ENCODE measurements around the gene LAMC3. TPM values are rescaled to one million over a fixed set of nuclear protein-coding genes. Genes with fewer than 3 reads are reported as not detected.

LAMC3 gene
- polyA plus RNA-seq, 1 donor from 2014 or later = 0.04 TPM

DNA sequence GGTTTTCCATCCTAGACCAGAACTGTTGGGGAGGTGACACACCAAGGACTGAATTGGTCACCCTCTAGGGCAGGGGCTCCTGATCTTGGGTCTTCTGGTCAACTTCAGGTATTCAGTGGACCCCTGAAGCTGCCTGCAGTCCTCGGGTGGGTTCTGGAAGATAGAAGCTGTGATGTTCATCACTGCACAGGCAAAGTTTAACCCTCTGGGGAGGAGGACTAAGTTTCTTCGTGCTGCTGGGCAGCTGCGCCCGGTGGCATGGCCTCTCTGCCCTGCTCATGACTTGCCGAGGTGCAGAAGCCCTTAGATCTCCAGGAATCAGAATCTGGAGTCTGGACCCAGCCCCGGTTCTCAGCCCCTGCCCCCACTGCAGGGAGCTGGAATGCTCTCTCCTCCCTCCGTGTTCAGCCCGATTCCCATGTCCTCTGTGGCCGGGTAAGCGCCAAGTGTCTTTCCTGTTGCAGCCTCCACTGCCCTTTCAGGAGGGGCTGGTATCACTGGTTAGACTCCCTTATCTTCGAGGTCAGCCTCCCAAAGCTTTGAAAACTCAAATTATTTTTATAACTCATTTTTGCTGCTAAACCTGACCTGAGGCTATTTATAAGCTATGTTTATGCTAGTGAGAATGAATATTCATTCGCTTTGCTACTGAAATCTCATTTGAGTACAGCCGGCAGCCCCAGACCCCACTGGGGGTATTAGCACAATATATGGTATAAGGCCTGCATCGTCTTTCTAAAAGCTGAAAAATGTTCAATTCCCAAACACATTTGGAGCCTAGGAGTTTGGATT, 1.7 kb downstream of the LAMC3 start:
- no peak for TF ChIP-seq CTCF (IDR thresholded peaks at IDR 0.05; ENCODE audit: poor library complexity, severe bottlenecking)
- TF ChIP-seq MXI1 (conservative IDR thresholded peaks at IDR 0.05; ENCODE audit: poor library complexity, severe bottlenecking) = no peak
- TF ChIP-seq REST (IDR thresholded peaks at IDR 0.05; ENCODE audit: borderline replicate concordance) = no peak
- no peak for TF ChIP-seq POLR2AphosphoS5 (IDR thresholded peaks at IDR 0.05)
- TF ChIP-seq SMC3 (conservative IDR thresholded peaks at IDR 0.05; ENCODE audit: poor library complexity) = no peak
- TF ChIP-seq EP300 (conservative IDR thresholded peaks at IDR 0.05; ENCODE audit: poor library complexity, severe bottlenecking) = no peak
- TF ChIP-seq TAF1 (IDR thresholded peaks at IDR 0.05; ENCODE audit: low read depth) = no peak
- TF ChIP-seq RAD21 (conservative IDR thresholded peaks at IDR 0.05) = no peak
- no peak for TF ChIP-seq EZH2 (IDR thresholded peaks at IDR 0.05; ENCODE audit: borderline replicate concordance, insufficient read depth, low read length, poor library complexity, severe bottlenecking)
- Histone ChIP-seq H3K4me3 (ENCODE audit: low read length) (no peak overlapping the region), H3K9ac (ENCODE audit: low read length) (no peak overlapping the region), H3K9me3 (ENCODE audit: low read length) (no peaks in the 10 kb centered on the region), H3K27me3 (ENCODE audit: insufficient read depth, low read depth, low read length) (peaks cover 31% of the 10 kb centered on the region), H3K27ac (ENCODE audit: low read length) (no peak overlapping the region), H3F3A (ENCODE audit: insufficient read depth, low read length, poor library complexity, severe bottlenecking) (no peaks in the 10 kb centered on the region), H4K20me1 (ENCODE audit: insufficient read depth) (no peaks in the 10 kb centered on the region), H3K4me2 (ENCODE audit: low read length) (no peak overlapping the region), H3K9me2 (ENCODE audit: insufficient read depth, low read length) (no peaks in the 10 kb centered on the region), H3K36me3 (ENCODE audit: insufficient read depth, low read length) (no peaks in the 10 kb centered on the region), H2AFZ (ENCODE audit: low read depth, low read length) (no peak overlapping the region), H3K79me2 (replicated peaks; ENCODE audit: insufficient read depth, low read length) (no peaks in the 10 kb centered on the region)

DNA sequence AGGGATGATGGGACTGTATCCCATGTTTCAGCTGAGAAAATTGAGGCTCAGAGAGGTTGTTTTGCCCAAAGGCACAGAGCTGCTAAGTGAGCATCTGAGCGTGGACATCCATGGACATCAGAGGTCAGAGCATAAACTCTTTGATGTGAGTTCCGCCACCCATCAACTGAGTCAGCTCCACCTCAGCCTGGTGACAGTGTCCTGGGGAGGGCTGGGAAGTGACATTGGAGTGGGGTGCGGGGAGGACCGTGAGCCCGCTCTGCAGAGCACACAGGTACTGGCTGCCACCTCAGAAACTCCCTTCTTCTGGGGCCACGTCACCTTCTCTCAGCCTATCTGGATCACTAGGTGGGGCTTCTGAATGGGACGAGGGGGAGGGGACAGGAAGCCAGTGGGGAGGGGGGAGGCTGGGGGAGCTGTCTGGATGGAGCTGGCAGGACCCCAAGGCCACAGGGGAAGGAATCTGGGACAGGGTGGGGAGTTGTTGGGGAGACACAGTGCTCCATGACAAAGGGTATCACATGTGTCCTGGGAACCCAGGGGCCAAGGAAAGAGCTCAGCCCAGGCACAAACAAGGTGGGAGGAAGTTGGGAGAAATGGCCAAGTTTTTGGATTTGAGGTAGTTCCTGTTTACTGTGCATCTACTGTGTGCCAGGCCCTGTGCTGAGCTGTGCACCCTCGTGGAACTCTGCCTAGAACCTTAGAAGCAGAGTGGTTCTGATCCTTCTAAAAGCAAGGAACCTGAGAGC, 2.5 kb downstream of the LAMC3 start:
- Histone ChIP-seq H4K20me1 (ENCODE audit: insufficient read depth) (no peaks in the 10 kb centered on the region), H3K9ac (ENCODE audit: low read length) (no peak overlapping the region), H2AFZ (ENCODE audit: low read depth, low read length) (no peak overlapping the region), H3K4me2 (ENCODE audit: low read length) (no peak overlapping the region), H3F3A (ENCODE audit: insufficient read depth, low read length, poor library complexity, severe bottlenecking) (no peaks in the 10 kb centered on the region), H3K9me3 (ENCODE audit: low read length) (no peaks in the 10 kb centered on the region), H3K79me2 (replicated peaks; ENCODE audit: insufficient read depth, low read length) (no peaks in the 10 kb centered on the region), H3K27ac (ENCODE audit: low read length) (no peak overlapping the region), H3K27me3 (ENCODE audit: insufficient read depth, low read depth, low read length) (peaks cover 31% of the 10 kb centered on the region), H3K36me3 (ENCODE audit: insufficient read depth, low read length) (no peaks in the 10 kb centered on the region), H3K9me2 (ENCODE audit: insufficient read depth, low read length) (no peaks in the 10 kb centered on the region), H3K4me3 (ENCODE audit: low read length) (no peak overlapping the region)
- no peak for TF ChIP-seq EZH2 (IDR thresholded peaks at IDR 0.05; ENCODE audit: borderline replicate concordance, insufficient read depth, low read length, poor library complexity, severe bottlenecking)
- TF ChIP-seq MXI1 (conservative IDR thresholded peaks at IDR 0.05; ENCODE audit: poor library complexity, severe bottlenecking) = no peak
- no peak for TF ChIP-seq TAF1 (IDR thresholded peaks at IDR 0.05; ENCODE audit: low read depth)
- TF ChIP-seq RAD21 (conservative IDR thresholded peaks at IDR 0.05) = no peak
- TF ChIP-seq SMC3 (conservative IDR thresholded peaks at IDR 0.05; ENCODE audit: poor library complexity) = no peak
- no peak for TF ChIP-seq CTCF (IDR thresholded peaks at IDR 0.05; ENCODE audit: poor library complexity, severe bottlenecking)
- no peak for TF ChIP-seq REST (IDR thresholded peaks at IDR 0.05; ENCODE audit: borderline replicate concordance)
- TF ChIP-seq POLR2AphosphoS5 (IDR thresholded peaks at IDR 0.05) = no peak
- TF ChIP-seq EP300 (conservative IDR thresholded peaks at IDR 0.05; ENCODE audit: poor library complexity, severe bottlenecking) = no peak

Data from neural cell (in vitro differentiated cells).